Memory B cell (primary cell): Measurements from ENCODE around the gene BSND.
A peak's percentile ranks its signal among the peaks of the same experiment; 100 is the strongest.

Experiments used
- ATAC-seq: fragments of 150-1000 bp; cut with Tn5 transposase; 2 replicates; pipeline ENCODE4 v1.10.0; 2021; ENCODE audit warnings: low read depth, mild to moderate bottlenecking, moderate library complexity
- DNase-seq, 2 donors: peaks; one replicate each; pipeline ENCODE4 v3.0.0; 2022; ENCODE audit warnings: low spot score in 2 of 2
- H3K27ac Mint-ChIP-seq: one replicate; pipeline ENCODE4 v1.8.0; 2022; ENCODE audit warnings: mild to moderate bottlenecking, moderate library complexity, mixed read lengths
- H3K27me3 Mint-ChIP-seq: one replicate; pipeline ENCODE4 v1.8.0; 2022; ENCODE audit warnings: mixed read lengths
- H3K36me3 Mint-ChIP-seq: one replicate; pipeline ENCODE4 v1.8.0; 2022; ENCODE audit warnings: mild to moderate bottlenecking, mixed read lengths
- H3K4me1 Mint-ChIP-seq: one replicate; pipeline ENCODE4 v1.8.0; 2022; ENCODE audit warnings: mixed read lengths
- H3K4me3 Mint-ChIP-seq: one replicate; pipeline ENCODE4 v1.8.0; 2022; ENCODE audit warnings: mild to moderate bottlenecking, moderate library complexity, mixed read lengths
- H3K9me3 Mint-ChIP-seq: one replicate; pipeline ENCODE4 v1.8.0; 2022; ENCODE audit warnings: mixed read lengths

The BSND gene

GRCh38 chr1:54967372-54967771 is 31.4 kb upstream of the BSND start:
- Mint-ChIP-seq H3K27ac (no peak overlapping the region), H3K4me3 (no peak overlapping the region), H3K36me3 (no peaks in the 10 kb centered on the region), H3K9me3 (peaks cover 2% of the 10 kb centered on the region), H3K4me1 (peaks cover 15% of the 10 kb centered on the region), H3K27me3 (peaks cover 10% of the 10 kb centered on the region)
- no peak for ATAC-seq
- no peak for DNase-seq

GRCh38 chr1:54968551-54968950 is 30.2 kb upstream of the BSND start:
- Mint-ChIP-seq H3K27me3 (peaks cover 14% of the 10 kb centered on the region), H3K4me1 (peaks cover 15% of the 10 kb centered on the region), H3K27ac (no peak overlapping the region), H3K36me3 (no peaks in the 10 kb centered on the region), H3K4me3 (no peak overlapping the region), H3K9me3 (peaks cover 2% of the 10 kb centered on the region)
- ATAC-seq (no peak), DNase-seq (no peak)

- no peak for ATAC-seq
- Mint-ChIP-seq H3K36me3 (no peaks in the 10 kb centered on the region), H3K4me1 (peaks cover 15% of the 10 kb centered on the region), H3K9me3 (peaks cover 3% of the 10 kb centered on the region), H3K4me3 (no peak overlapping the region), H3K27me3 (peaks cover 16% of the 10 kb centered on the region), H3K27ac (no peak overlapping the region)
- no peak for DNase-seq
Measured at GRCh38 chr1:54969879-54970278, 28.9 kb upstream of the BSND start.

DNA sequence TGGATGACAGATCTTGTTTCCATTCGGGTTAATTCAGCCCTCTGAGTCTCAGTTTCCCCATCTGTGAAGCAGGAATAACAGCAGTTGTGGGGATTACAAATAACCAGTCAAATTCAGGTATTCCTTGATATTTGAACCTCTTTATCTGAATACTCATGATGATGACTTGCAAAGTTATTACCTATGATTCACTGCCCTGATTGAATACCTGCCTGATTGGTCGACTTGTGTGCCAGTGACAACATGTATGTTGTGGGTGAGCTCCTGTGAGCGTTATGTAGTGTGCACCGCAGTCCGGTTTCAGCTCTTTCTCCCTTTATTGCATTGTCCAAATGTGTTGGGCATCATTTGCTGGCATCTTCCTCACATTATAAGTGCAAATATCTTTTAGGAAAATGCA is 27.8 kb upstream of the BSND start:
- no peak for DNase-seq
- ATAC-seq: no peak
- Mint-ChIP-seq H3K36me3 (no peaks in the 10 kb centered on the region), H3K4me1 (peaks cover 10% of the 10 kb centered on the region), H3K27me3 (peaks cover 20% of the 10 kb centered on the region), H3K27ac (no peak overlapping the region), H3K9me3 (peaks cover 3% of the 10 kb centered on the region), H3K4me3 (no peak overlapping the region)

DNA sequence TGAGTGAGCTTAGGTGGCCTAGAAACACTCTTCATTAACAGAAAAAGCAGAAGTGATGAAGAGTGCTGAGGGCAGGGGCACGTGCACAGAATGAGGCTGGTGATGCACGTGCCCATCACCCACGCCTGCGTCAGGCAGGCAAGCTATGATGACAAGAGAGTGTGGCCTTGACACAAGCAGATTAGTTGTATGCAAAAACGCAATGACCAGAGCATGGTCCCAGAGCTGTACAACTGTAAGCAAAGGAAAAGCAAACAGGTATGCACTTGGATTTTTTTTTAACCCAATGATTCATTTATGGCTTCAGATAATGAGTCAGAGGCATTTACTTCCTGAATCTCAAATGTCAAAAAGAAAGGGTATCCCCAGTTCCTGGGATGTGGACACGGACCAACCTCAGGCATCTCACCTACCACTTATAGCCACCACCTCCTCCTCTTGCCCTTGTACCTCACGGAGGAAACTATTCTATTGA is 27.4 kb upstream of the BSND start:
- H3K4me3 Mint-ChIP-seq: no peak overlapping the region
- H3K9me3 Mint-ChIP-seq: peaks cover 3% of the 10 kb centered on the region
- no peaks in the 10 kb centered on the region for H3K36me3 Mint-ChIP-seq
- H3K27me3 Mint-ChIP-seq: peaks cover 20% of the 10 kb centered on the region
- H3K27ac Mint-ChIP-seq: no peak overlapping the region
- peak; percentile 80 for ATAC-seq
- H3K4me1 Mint-ChIP-seq: peaks cover 6% of the 10 kb centered on the region
- no peak for DNase-seq

GRCh38 chr1:54972436-54972835 is 26.3 kb upstream of the BSND start:
- no peaks in the 10 kb centered on the region for H3K4me1 Mint-ChIP-seq
- no peak for ATAC-seq
- H3K27ac Mint-ChIP-seq: no peak overlapping the region
- H3K4me3 Mint-ChIP-seq: no peak overlapping the region
- DNase-seq: no peak
- H3K36me3 Mint-ChIP-seq: no peaks in the 10 kb centered on the region
- peaks cover 18% of the 10 kb centered on the region for H3K27me3 Mint-ChIP-seq
- H3K9me3 Mint-ChIP-seq: peaks cover 1% of the 10 kb centered on the region

GRCh38 chr1:54973205-54973921 is 25.4 kb upstream of the BSND start:
- no peak for ATAC-seq
- H3K4me3 Mint-ChIP-seq: no peak overlapping the region
- no peak overlapping the region for H3K27ac Mint-ChIP-seq
- peaks cover 1% of the 10 kb centered on the region for H3K9me3 Mint-ChIP-seq
- peaks cover 21% of the 10 kb centered on the region for H3K27me3 Mint-ChIP-seq
- H3K4me1 Mint-ChIP-seq: no peaks in the 10 kb centered on the region
- no peak for DNase-seq
- no peaks in the 10 kb centered on the region for H3K36me3 Mint-ChIP-seq

GRCh38 chr1:54975356-54976108 is 23.2 kb upstream of the BSND start:
- peaks cover 1% of the 10 kb centered on the region for H3K9me3 Mint-ChIP-seq
- H3K4me3 Mint-ChIP-seq: no peak overlapping the region
- H3K4me1 Mint-ChIP-seq: no peaks in the 10 kb centered on the region
- DNase-seq (no peak), ATAC-seq (no peak)
- no peaks in the 10 kb centered on the region for H3K36me3 Mint-ChIP-seq
- H3K27me3 Mint-ChIP-seq: peaks cover 23% of the 10 kb centered on the region
- H3K27ac Mint-ChIP-seq: no peak overlapping the region

GRCh38 chr1:54976747-54977146 is 22.0 kb upstream of the BSND start:
- Mint-ChIP-seq H3K4me3 (no peak overlapping the region), H3K9me3 (peaks cover 1% of the 10 kb centered on the region), H3K36me3 (no peaks in the 10 kb centered on the region), H3K27ac (no peak overlapping the region), H3K27me3 (peaks cover 26% of the 10 kb centered on the region), H3K4me1 (no peaks in the 10 kb centered on the region)
- no peak for DNase-seq
- ATAC-seq: no peak

- Mint-ChIP-seq H3K9me3 (peaks cover 1% of the 10 kb centered on the region), H3K4me3 (no peak overlapping the region), H3K4me1 (no peaks in the 10 kb centered on the region), H3K27ac (no peak overlapping the region), H3K36me3 (no peaks in the 10 kb centered on the region), H3K27me3 (peaks cover 29% of the 10 kb centered on the region)
- ATAC-seq (no peak), DNase-seq (no peak)
Measured at GRCh38 chr1:54977533-54978297, 21.0 kb upstream of the BSND start.

DNA sequence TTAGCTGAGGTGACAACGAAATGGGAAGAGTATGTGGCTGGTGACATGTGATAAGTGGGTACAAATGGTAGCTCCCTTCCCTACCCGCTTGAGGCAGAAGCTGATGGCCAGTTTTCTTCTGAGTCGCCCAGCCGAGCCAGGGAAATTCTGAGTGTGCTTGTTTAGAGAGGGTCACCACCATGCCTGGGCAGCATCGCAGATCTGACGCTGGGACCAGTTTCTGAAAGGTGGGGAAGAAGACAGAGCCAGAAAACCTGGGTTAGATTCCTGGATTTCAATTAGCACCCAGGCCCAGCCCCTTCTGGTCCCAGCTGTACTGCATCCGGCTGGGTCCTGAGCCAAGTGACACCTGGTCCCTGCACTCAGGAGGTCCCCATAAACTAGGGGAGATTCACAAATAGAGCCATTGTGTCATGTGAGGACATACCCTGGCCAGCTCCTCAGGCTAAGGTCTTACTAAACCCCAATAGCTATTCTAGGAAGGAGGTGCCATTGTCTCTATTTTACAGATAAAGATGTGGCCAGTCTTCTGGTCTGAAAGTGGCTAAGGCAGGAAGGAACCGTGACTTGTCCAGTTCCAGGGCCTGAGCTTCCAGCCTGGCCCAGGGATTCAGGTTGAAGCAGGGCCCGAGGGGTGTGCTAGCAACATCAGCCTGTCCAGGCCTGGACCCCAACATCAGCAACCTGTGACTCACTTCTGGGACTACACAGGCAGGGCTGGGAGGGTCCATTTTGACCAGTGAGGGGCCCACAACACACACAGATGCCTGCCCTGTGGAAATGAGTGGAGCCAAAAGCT is 20.0 kb upstream of the BSND start:
- DNase-seq (no peak), ATAC-seq (no peak)
- no peaks in the 10 kb centered on the region for H3K36me3 Mint-ChIP-seq
- H3K27ac Mint-ChIP-seq: no peak overlapping the region
- H3K4me1 Mint-ChIP-seq: no peaks in the 10 kb centered on the region
- no peak overlapping the region for H3K4me3 Mint-ChIP-seq
- peaks cover 26% of the 10 kb centered on the region for H3K27me3 Mint-ChIP-seq
- H3K9me3 Mint-ChIP-seq: peaks cover 1% of the 10 kb centered on the region

DNA sequence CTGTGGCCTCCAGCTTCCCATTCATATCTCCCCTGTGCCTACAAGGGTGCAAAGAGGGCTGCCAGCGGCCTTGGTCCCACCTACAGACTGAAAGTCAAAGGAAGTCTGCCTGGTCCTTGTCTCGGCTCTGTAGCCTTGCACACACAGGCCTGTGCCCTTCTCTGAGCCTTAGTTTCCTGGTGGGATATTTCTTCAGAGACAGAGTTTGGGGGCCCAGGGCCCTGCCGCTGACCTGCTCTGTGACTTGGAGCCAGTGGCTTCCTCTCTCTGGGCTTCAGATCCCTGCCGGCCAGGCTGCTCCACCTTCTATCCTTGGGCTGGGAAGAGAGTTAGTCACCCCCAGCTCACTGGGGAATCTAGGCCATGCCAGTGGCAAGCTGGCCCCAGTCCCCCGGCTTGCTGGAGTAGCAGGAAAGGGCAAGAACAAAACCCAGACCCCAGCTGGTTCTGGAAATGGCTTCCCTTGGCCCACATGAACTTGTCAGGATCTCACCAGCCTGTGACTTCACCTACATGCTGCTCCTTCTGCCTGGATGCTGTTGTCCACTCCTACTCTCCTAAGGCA is 19.3 kb upstream of the BSND start:
- ATAC-seq: no peak
- Mint-ChIP-seq H3K9me3 (peaks cover under 1% of the 10 kb centered on the region), H3K36me3 (no peaks in the 10 kb centered on the region), H3K27ac (no peak overlapping the region), H3K4me1 (no peaks in the 10 kb centered on the region), H3K4me3 (no peak overlapping the region), H3K27me3 (peaks cover 25% of the 10 kb centered on the region)
- no peak for DNase-seq

DNA sequence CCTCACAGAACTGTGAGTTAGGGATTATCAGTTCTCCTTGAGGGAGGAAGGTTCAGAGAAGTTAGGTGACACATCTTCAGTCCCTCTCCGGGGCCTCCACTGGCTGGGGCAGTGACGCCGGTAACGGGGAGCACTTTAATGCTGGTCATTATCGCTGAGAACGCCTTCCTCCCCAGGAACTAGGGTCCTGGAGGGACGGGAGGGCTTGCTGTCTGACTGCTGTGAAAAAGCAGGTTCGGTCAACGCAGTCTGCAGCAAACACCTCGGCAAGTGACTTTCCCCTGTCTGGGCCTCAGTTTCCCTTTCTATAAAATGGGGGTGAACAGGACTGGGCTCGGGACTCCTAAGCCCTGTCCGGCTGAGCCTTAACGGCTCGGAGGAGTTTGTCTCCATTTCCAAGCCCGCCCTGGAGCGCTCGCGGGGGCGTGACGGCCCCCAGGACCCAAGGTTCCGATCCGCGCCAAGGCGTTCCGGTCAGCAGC is 18.6 kb upstream of the BSND start:
- Mint-ChIP-seq H3K4me3 (no peak overlapping the region), H3K9me3 (no peaks in the 10 kb centered on the region), H3K4me1 (no peaks in the 10 kb centered on the region), H3K27ac (no peak overlapping the region), H3K36me3 (no peaks in the 10 kb centered on the region), H3K27me3 (peaks cover 24% of the 10 kb centered on the region)
- ATAC-seq (no peak), DNase-seq (no peak)
